Pancreas (tissue), 10 donors: ENCODE measurements around the gene CSHL1. TPM values are rescaled to one million over a fixed set of nuclear protein-coding genes. Genes with fewer than 3 reads are reported as not detected.
A peak's percentile ranks its signal among the peaks of the same experiment; 100 is the strongest.

Experiments used
- ATAC-seq, 4 donors: fragments of 200-7000 bp; cut with Tn5 transposase; one replicate each; pipeline versions ENCODE4 v1.8.0 to v1.9.1; 2020; ENCODE audit warnings: mild to moderate bottlenecking in 4 of 4, moderate library complexity in 4 of 4
- DNase-seq, 6 donors: peaks; one replicate each; pipeline ENCODE4 v3.0.0-alpha.2; 2020
- FAIRE-seq: peaks from 2 replicates; lab custom pipeline; 2012; peaks lifted over from hg19 to GRCh38; lab: Jason Lieb, UNC
- H3K27ac ChIP-seq, 4 donors: fragments of 200-600 bp; sonication (generic); 1 replicate in 3 of 4; 2 replicates in 1 of 4; pipeline versions ENCODE4 v1.5.0 to v1.8.0; 2020
- H3K27me3 ChIP-seq, 4 donors: fragments of 200-600 bp; one replicate each; pipeline ENCODE4 v1.8.0; 2021
- H3K36me3 ChIP-seq, 3 donors: fragments of 200-600 bp; sonication (generic) in 1 of 3; one replicate each; pipeline versions ENCODE4 v1.5.0 to v1.8.0; 2020 to 2021
- H3K4me1 ChIP-seq, 3 donors: fragments of 200-600 bp; one replicate each; pipeline ENCODE4 v1.8.0; 2021
- H3K4me3 ChIP-seq, 4 donors: fragments of 200-600 bp; sonication (generic) in 2 of 4; one replicate each; pipeline versions ENCODE4 v1.5.0 to v1.8.0; 2020 to 2021
- H3K9me3 ChIP-seq, 4 donors: fragments of 200-600 bp; one replicate each; pipeline ENCODE4 v1.8.0; 2021
- CTCF ChIP-seq, 4 donors: fragments of 200-600 bp; sonication (generic) in 3 of 4; IDR thresholded peaks; one replicate each; pipeline versions ENCODE4 v1.5.0 to v1.8.0; 2021; ENCODE audit warnings: antibody characterized with exemption in 4 of 4
- WGBS, 2 donors: extraction: QIAGEN DNeasy Blood & Tissue Kit; methylation state at CpG; one replicate each; pipeline ENCODE4 v1.1.7; 2013; 5-methylcytosine and 5-hydroxymethylcytosine counted together
- intact Hi-C, 3 donors: fragments of 100-400 bp; cut with DNase I; formaldehyde crosslinking; loops; one replicate each; pipeline versions ENCODE4 v1.11.1 to v1.14.2; 2022
- polyA plus RNA-seq, 2 donors: library from polyadenylated mRNA; stranded (reverse); fragments of 200-250 nt; gene quantifications; one replicate each; pipeline ENCODE4 v1.2.3, GENCODE V29; 2013
- total RNA-seq, 6 donors: library from RNA; stranded (reverse); fragmentation: NEBNext Ultra II Directional in 4 of 6; extraction: Animal tissue kit (Norgen Biotek cat#: 25700) in 4 of 6; gene quantifications; one replicate each; pipeline versions ENCODE4 v1.2.1 to v1.2.4, GENCODE V29; 2021 to 2023
- donor health status: healthy with polysubstance abuse.
- donor health status: DM: no; HTN: no; CAD: no; lungs with moderate emphysema.
- donor health status: DM: no; HTN: no; CAD: no.
- donor health status: control.
- donor health status: control.
- donor health status: Bipolar disorder and iron deficiency.
- donor health status: DM: yes; HTN: yes; CAD: no.
- donor health status: DM: no; HTN: no; CAD: no.
- donor health status: DM: no; HTN: no; CAD: no.
- donor health status: DM: yes; HTN: yes; CAD: no.

The CSHL1 gene
- total RNA-seq (not detected), polyA plus RNA-seq (not detected)

- 59 to 66% methylated on average over 15 of the region's 15 CpGs for WGBS, 2 donors
Observed at GRCh38 chr17:63911041-63911635, at the start of gene CSHL1. CSHL1 (minus strand) TSS chr17:63911258; CDS start chr17:63911196, 62 bp downstream.

GRCh38 chr17:63960430-63960829, 49.4 kb upstream of the CSHL1 start:
- H3K27ac ChIP-seq = no peak overlapping the region
- H3K4me1 ChIP-seq = no peaks in the 10 kb centered on the region
- no peaks in the 10 kb centered on the region for H3K36me3 ChIP-seq
- no peak overlapping the region for H3K4me3 ChIP-seq
- intact Hi-C loops = no loop called here
- WGBS, 2 donors = 76 to 77% methylated on average over 7 of the region's 7 CpGs
- FAIRE-seq (no peak), ATAC-seq (no peak), DNase-seq (no peak)
- no peaks in the 10 kb centered on the region for H3K9me3 ChIP-seq
- no peaks in the 10 kb centered on the region for H3K27me3 ChIP-seq
- no peak for TF ChIP-seq CTCF (IDR thresholded peaks at IDR 0.05)

More at GRCh38 chr17:63911041-63911635, at the start of gene CSHL1:
- intact Hi-C loops = loop anchor here in 2 of 3 donors (10.0 kb wide), 2 partner anchors 224 to 374 kb away; partner anchors contain the start of gene ERN1 (in 2 of the 2)
- DNase-seq (peak in 2 of 6 donors; percentile 28 to 35), FAIRE-seq (no peak), ATAC-seq (no peak)
- no peaks in the 10 kb centered on the region for H3K4me1 ChIP-seq
- no peaks in the 10 kb centered on the region for H3K36me3 ChIP-seq
- H3K27ac ChIP-seq = no peak within 1 kb of the TSS
- no peak for TF ChIP-seq CTCF (IDR thresholded peaks at IDR 0.05)
- no peaks in the 10 kb centered on the region for H3K9me3 ChIP-seq
- H3K4me3 ChIP-seq = no peak within 1 kb of the TSS
- no peaks in the 10 kb centered on the region for H3K27me3 ChIP-seq

GRCh38 chr17:63960006-63960405, 48.9 kb upstream of the CSHL1 start:
- no peak for FAIRE-seq
- Histone ChIP-seq H3K27me3 (no peaks in the 10 kb centered on the region), H3K4me3 (no peak overlapping the region), H3K36me3 (no peaks in the 10 kb centered on the region), H3K27ac (no peak overlapping the region), H3K4me1 (no peaks in the 10 kb centered on the region), H3K9me3 (no peaks in the 10 kb centered on the region)
- ATAC-seq = no peak
- TF ChIP-seq CTCF (IDR thresholded peaks at IDR 0.05) = no peak
- DNase-seq = no peak
- intact Hi-C loops = no loop called here
- 68 to 83% methylated on average over 7 to 9 of the region's 9 CpGs for WGBS, 2 donors

GRCh38 chr17:63956296-63956920, 45.4 kb upstream of the CSHL1 start:
- no peak for FAIRE-seq
- H3K4me3 ChIP-seq = no peak overlapping the region
- H3K27ac ChIP-seq = no peak overlapping the region
- no peaks in the 10 kb centered on the region for H3K27me3 ChIP-seq
- no peak for ATAC-seq
- no peak for DNase-seq
- no peak for TF ChIP-seq CTCF (IDR thresholded peaks at IDR 0.05)
- intact Hi-C loops = no loop called here
- WGBS, 2 donors = 96 to 99% methylated on average over 5 of the region's 5 CpGs
- no peaks in the 10 kb centered on the region for H3K4me1 ChIP-seq
- H3K9me3 ChIP-seq = no peaks in the 10 kb centered on the region
- H3K36me3 ChIP-seq = no peaks in the 10 kb centered on the region

- H3K9me3 ChIP-seq = no peaks in the 10 kb centered on the region
- no peak for FAIRE-seq
- no peak overlapping the region for H3K27ac ChIP-seq
- no peak for ATAC-seq
- no peaks in the 10 kb centered on the region for H3K36me3 ChIP-seq
- no peaks in the 10 kb centered on the region for H3K4me1 ChIP-seq
- H3K4me3 ChIP-seq = no peak overlapping the region
- no peak for DNase-seq
- H3K27me3 ChIP-seq = no peaks in the 10 kb centered on the region
- intact Hi-C loops = no loop called here
- WGBS, 2 donors = 80 to 86% methylated on average over 4 of the region's 4 CpGs
- no peak for TF ChIP-seq CTCF (IDR thresholded peaks at IDR 0.05)
Observed at GRCh38 chr17:63955791-63956190, 44.7 kb upstream of the CSHL1 start.
